ENCODE results near the gene DAPK3.

Gene DAPK3

GRCh38 chr19:3995607-3996006 lies 24.7 kb upstream of the DAPK3 start:
- no peak for DNase-seq (ENCODE audit: extremely low spot score)
- ChIA-PET CTCF (interaction anchor here (1.0 kb wide), 1 partner anchor 8 kb away, joined by 3 read pairs; no protein-coding TSS in a partner anchor), POLR2A (interaction anchor here (1.1 to 2.1 kb wide), 2 partner anchors 10 to 12 kb away, joined by 3 to 10 read pairs; partner anchors contain the start of genes EEF2 and PIAS4)
- no peak for TF ChIP-seq ELF4 (IDR thresholded peaks at IDR 0.05)
- TF ChIP-seq L3MBTL2 (conservative IDR thresholded peaks at IDR 0.05): no peak
- TF ChIP-seq TARDBP (IDR thresholded peaks at IDR 0.05): no peak
- no peak for TF ChIP-seq NFRKB (IDR thresholded peaks at IDR 0.05)
- TF ChIP-seq ARNT (IDR thresholded peaks at IDR 0.05): no peak
- TF ChIP-seq SUZ12 (IDR thresholded peaks at IDR 0.05): no peak

DNA sequence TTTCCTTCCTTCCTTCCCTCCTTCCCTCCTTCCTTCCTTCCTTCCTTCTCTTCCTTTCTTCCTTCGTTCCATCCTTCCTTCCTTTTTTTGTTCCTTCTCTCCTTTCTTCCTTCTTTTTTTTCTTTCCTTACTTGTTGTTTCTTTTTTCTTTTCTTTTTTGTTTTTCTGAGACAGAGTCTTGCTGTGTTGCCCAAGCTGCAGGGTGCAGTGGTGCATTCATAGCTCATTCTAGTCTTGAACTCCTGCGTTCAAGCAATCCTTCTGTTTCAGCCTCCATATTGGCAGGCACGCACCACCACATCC lies 19.9 kb upstream of the DAPK3 start:
- DNase-seq (ENCODE audit: extremely low spot score): no peak
- CTCF ChIA-PET: interaction anchor here (0.6 kb wide), 1 partner anchor 54 kb away, joined by 8 read pairs; no protein-coding TSS in a partner anchor
- POLR2A ChIA-PET: interaction anchor here (0.9 to 1.8 kb wide), 3 partner anchors 9 to 20 kb away, joined by 3 to 5 read pairs (median 3); partner anchors contain the start of genes DAPK3 and PIAS4
- no peak for TF ChIP-seq FOXA1 (IDR thresholded peaks at IDR 0.05)
- TF ChIP-seq BHLHE40 (IDR thresholded peaks at IDR 0.05; ENCODE audit: borderline replicate concordance): no peak
- TF ChIP-seq NFRKB (IDR thresholded peaks at IDR 0.05): no peak
- TF ChIP-seq ARNT (IDR thresholded peaks at IDR 0.05): no peak
- no peak for TF ChIP-seq ELF4 (IDR thresholded peaks at IDR 0.05)
- TF ChIP-seq FOXM1 (IDR thresholded peaks at IDR 0.05; ENCODE audit: borderline replicate concordance): no peak
- TF ChIP-seq SUZ12 (IDR thresholded peaks at IDR 0.05): no peak
- TF ChIP-seq FOXK2 (IDR thresholded peaks at IDR 0.05): no peak
- no peak for TF ChIP-seq LEF1 (IDR thresholded peaks at IDR 0.05; ENCODE audit: borderline replicate concordance)
- no peak for TF ChIP-seq ZNF384 (IDR thresholded peaks at IDR 0.05)
- TF ChIP-seq CTBP1 (IDR thresholded peaks at IDR 0.05; ENCODE audit: borderline replicate concordance): no peak
- TF ChIP-seq TARDBP (IDR thresholded peaks at IDR 0.05): no peak
- TF ChIP-seq L3MBTL2 (conservative IDR thresholded peaks at IDR 0.05): no peak
- TF ChIP-seq HDGF (IDR thresholded peaks at IDR 0.05; ENCODE audit: borderline replicate concordance): no peak
- no peak for TF ChIP-seq PKNOX1 (IDR thresholded peaks at IDR 0.05)

GRCh38 chr19:3987619-3988371 lies 16.9 kb upstream of the DAPK3 start:
- TF ChIP-seq L3MBTL2 (conservative IDR thresholded peaks at IDR 0.05): no peak
- no peak for TF ChIP-seq NFRKB (IDR thresholded peaks at IDR 0.05)
- TF ChIP-seq ELF4 (IDR thresholded peaks at IDR 0.05): no peak
- no peak for TF ChIP-seq SUZ12 (IDR thresholded peaks at IDR 0.05)
- TF ChIP-seq FOXA1 (IDR thresholded peaks at IDR 0.05): no peak
- TF ChIP-seq ZNF384 (IDR thresholded peaks at IDR 0.05): peak; percentile 100
- ChIA-PET POLR2A (interaction anchor here (0.6 to 1.8 kb wide), 6 partner anchors 9 to 78 kb away, joined by 3 to 12 read pairs (median 6); partner anchors contain the start of gene PIAS4), CTCF (interaction anchor here (0.6 to 1.8 kb wide), 12 partner anchors 8 to 878 kb away, joined by 3 to 8 read pairs (median 4); partner anchors contain the start of genes DAPK3 and MRPL54)
- DNase-seq (ENCODE audit: extremely low spot score): peak; percentile 83

GRCh38 chr19:3986260-3987041 lies 15.6 kb upstream of the DAPK3 start:
- ChIA-PET POLR2A (interaction anchor here (0.8 to 4.2 kb wide), 11 partner anchors 10 to 224 kb away, joined by 3 to 39 read pairs (median 7); partner anchors contain the start of genes DAPK3, MRPL54 and PIAS4), CTCF (interaction anchor here (1.0 to 1.5 kb wide), 4 partner anchors 14 to 216 kb away, joined by 3 to 4 read pairs (median 3); no protein-coding TSS in a partner anchor)
- TF ChIP-seq ZNF384 (IDR thresholded peaks at IDR 0.05) (no peak), BHLHE40 (IDR thresholded peaks at IDR 0.05; ENCODE audit: borderline replicate concordance) (no peak), FOXM1 (IDR thresholded peaks at IDR 0.05; ENCODE audit: borderline replicate concordance) (no peak), ELF4 (IDR thresholded peaks at IDR 0.05) (no peak), NFRKB (IDR thresholded peaks at IDR 0.05) (no peak), PKNOX1 (IDR thresholded peaks at IDR 0.05) (no peak), L3MBTL2 (conservative IDR thresholded peaks at IDR 0.05) (no peak), ARNT (IDR thresholded peaks at IDR 0.05) (no peak), CTBP1 (IDR thresholded peaks at IDR 0.05; ENCODE audit: borderline replicate concordance) (no peak), FOXK2 (IDR thresholded peaks at IDR 0.05) (no peak), SP1 (IDR thresholded peaks at IDR 0.05) (no peak), TARDBP (IDR thresholded peaks at IDR 0.05) (no peak), HDGF (IDR thresholded peaks at IDR 0.05; ENCODE audit: borderline replicate concordance) (no peak), FOXA1 (IDR thresholded peaks at IDR 0.05) (no peak), LEF1 (IDR thresholded peaks at IDR 0.05; ENCODE audit: borderline replicate concordance) (no peak; the same call in 1 of the 2 replicates), SUZ12 (IDR thresholded peaks at IDR 0.05) (no peak)
- peak; percentile 33 for DNase-seq (ENCODE audit: extremely low spot score)

- ChIA-PET CTCF (interaction anchor here (0.6 to 1.5 kb wide), 6 partner anchors 13 to 216 kb away, joined by 3 to 5 read pairs (median 3); no protein-coding TSS in a partner anchor), POLR2A (interaction anchor here (0.6 to 4.2 kb wide), 31 partner anchors 9 to 223 kb away, joined by 3 to 39 read pairs (median 5); partner anchors contain the start of genes DAPK3, MRPL54, NMRK2 and PIAS4)
- no peak for DNase-seq (ENCODE audit: extremely low spot score)
- no peak for TF ChIP-seq FOXA1 (IDR thresholded peaks at IDR 0.05)
These were observed 14.9 kb upstream of the DAPK3 start for GRCh38 chr19:3985643-3986259.
